ENCODE results near the gene NFATC4.

Gene NFATC4

GRCh38 chr14:24425704-24426103 is 57.7 kb downstream of the NFATC4 start:
- TF ChIP-seq CTCF (IDR thresholded peaks at IDR 0.05; ENCODE audit: control insufficient read depth, extremely low read depth, insufficient read depth): no peak
- DNase-seq (ENCODE audit: low read depth): no peak
- H3K4me3 ChIP-seq (ENCODE audit: low read depth, low read length): no peak overlapping the region

- no peak overlapping the region for H3K4me3 ChIP-seq (ENCODE audit: low read depth, low read length)
- TF ChIP-seq CTCF (IDR thresholded peaks at IDR 0.05; ENCODE audit: control insufficient read depth, extremely low read depth, insufficient read depth): no peak
- DNase-seq (ENCODE audit: low read depth): no peak
Observed at GRCh38 chr14:24426150-24426911, 58.3 kb downstream of the NFATC4 start.

DNA sequence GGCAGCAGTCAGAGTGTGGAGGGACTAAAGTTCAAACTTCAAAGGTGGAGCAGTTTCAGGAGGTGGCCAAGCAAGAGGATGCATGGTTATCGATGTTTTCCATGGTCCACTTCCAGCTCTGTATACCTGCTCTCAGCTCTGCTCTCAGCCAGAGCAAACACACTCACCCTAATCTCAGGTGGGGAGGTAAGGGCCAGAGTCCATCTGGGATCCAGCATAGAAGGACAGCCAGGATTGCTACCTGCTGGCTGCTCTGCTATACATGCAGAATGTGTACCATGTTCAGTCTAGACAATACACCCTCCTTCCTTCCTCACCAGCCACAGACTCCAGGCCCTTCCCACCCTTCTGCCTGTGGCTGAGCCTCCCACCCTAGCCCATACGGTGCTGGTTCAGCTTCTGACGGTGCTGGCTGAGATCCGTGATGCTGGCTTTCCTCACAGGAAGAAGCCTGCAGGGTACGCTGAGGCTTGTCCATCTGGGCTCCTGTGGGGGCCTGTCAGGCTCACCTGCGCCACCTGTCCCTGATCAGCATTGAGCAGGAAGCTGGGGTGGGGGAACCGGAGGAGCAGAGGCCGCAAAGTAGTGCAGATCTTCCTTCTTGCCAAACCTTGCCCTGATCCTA is 59.0 kb downstream of the NFATC4 start:
- DNase-seq (ENCODE audit: low read depth): no peak
- H3K4me3 ChIP-seq (ENCODE audit: low read depth, low read length): no peak overlapping the region
- no peak for TF ChIP-seq CTCF (IDR thresholded peaks at IDR 0.05; ENCODE audit: control insufficient read depth, extremely low read depth, insufficient read depth)

DNA sequence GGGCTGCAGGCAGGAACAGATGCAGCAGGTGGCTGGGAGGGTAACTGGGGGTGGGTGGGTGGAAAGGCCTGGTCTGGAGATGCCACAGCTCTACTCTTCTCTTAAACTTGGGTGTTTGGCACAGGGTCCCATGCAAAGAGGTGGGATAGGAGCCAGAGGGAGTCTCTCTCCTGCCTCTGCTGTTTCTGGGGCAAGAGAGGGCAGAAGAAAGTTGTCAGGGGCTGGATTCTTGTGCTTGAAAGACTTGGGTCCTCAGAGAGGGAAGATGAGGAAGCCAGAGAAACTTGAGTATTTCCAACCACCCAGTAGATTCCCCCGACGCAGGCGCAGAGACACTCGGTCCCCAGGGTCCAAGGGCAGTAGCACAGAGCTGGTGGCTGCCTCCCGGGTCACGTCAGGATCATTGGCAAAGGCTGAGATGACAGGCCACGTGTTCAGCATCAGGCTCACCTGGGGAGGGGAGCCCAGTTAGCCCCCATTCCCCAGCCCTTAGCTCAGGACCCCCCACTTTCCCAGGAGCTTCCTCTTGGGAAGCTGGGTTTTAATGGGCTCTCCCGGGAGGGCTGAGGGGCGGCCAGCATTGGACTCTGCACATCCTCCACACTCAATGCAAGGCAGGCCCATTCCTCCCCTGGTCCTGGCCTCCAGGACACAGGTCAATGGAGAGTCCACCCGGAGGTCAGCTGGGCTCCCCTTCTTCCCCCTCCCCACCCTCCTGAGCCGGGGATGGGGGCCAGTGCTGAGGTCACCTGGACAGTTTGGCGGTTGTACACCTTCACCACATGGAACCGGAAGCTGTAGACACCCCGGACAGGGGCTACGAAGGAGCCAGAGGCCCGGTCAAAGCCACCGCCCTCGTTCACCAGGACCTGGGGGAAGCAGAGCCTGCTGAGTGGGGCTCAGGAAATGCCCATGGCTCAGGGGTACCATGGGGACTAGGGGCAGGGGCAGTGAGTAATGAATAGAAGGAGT is 59.8 kb downstream of the NFATC4 start:
- DNase-seq (ENCODE audit: low read depth): no peak
- TF ChIP-seq CTCF (IDR thresholded peaks at IDR 0.05; ENCODE audit: control insufficient read depth, extremely low read depth, insufficient read depth): no peak
- no peak overlapping the region for H3K4me3 ChIP-seq (ENCODE audit: low read depth, low read length)

- DNase-seq (ENCODE audit: low read depth): no peak
- H3K4me3 ChIP-seq (ENCODE audit: low read depth, low read length): peak overlapping the region; percentile 82
- no peak for TF ChIP-seq CTCF (IDR thresholded peaks at IDR 0.05; ENCODE audit: control insufficient read depth, extremely low read depth, insufficient read depth)
Observed at GRCh38 chr14:24428628-24429394, 60.8 kb downstream of the NFATC4 start.

All from LNCaP clone FGC (cell line).